Measurements from ENCODE around the gene EIF4E1B. TPM values are rescaled to one million over a fixed set of nuclear protein-coding genes. Genes with fewer than 3 reads are reported as not detected.

EIF4E1B gene
- total RNA-seq, 5 donors from 2014 or later (not counting 1 experiment from before 2014, with no cell fraction given), result not detected

Other genes starting within 250 kb of the EIF4E1B start
- 10 to 100 TPM; 10.4 to 29.3 (median 28.3) TPM for gene NOP16, start 242.1 kb upstream of the EIF4E1B start, total RNA-seq
- 100 to 1,000 TPM in 2 of 5 donors, 10 to 100 TPM in 3; 88.5 to 117 (median 95.4) TPM for gene HIGD2A, start 241.9 kb upstream of the EIF4E1B start, total RNA-seq
- 10 to 100 TPM; 43.9 to 73.5 (median 45.6) TPM for gene CLTB, start 214.1 kb upstream of the EIF4E1B start, total RNA-seq
- gene FAF2, start 182.3 kb upstream of the EIF4E1B start, total RNA-seq, result 10 to 100 TPM; 24.1 to 27.7 (median 26.2) TPM
- 100 to 1,000 TPM; 250 to 319 (median 294) TPM for gene RNF44, start 93.3 kb upstream of the EIF4E1B start, total RNA-seq
- 1 to 10 TPM; 1.6 to 3.1 (median 2.8) TPM for gene CDHR2, start 81.3 kb upstream of the EIF4E1B start, total RNA-seq
- 1 to 10 TPM in 1 of 5 donors, under 1 TPM in 4; 0.33 to 1.2 (median 0.64) TPM for gene GPRIN1, start 20.5 kb upstream of the EIF4E1B start, total RNA-seq
- not detected for gene SNCB, start 141 bp upstream of the EIF4E1B start, total RNA-seq
- gene TSPAN17, start 16.8 kb downstream of the EIF4E1B start, total RNA-seq, result 10 to 100 TPM; 20.2 to 39.3 (median 30.0) TPM
- gene UNC5A, start 179.9 kb downstream of the EIF4E1B start, total RNA-seq, result not detected

All from T-cell (primary cell).